Astrocyte (in vitro differentiated cells and primary cell): ENCODE measurements around the gene FYN.

Experiments used
- CTCF ChIP-seq: IDR thresholded peaks from 2 replicates; pipeline ENCODE4 v1.5.1; 2011; ENCODE audit warnings: low read depth, mild to moderate bottlenecking, inconsistent platforms, low read length, moderate library complexity; ENCODE audit not compliant: insufficient read depth
- EZH2 ChIP-seq: IDR thresholded peaks from 2 replicates; pipeline ENCODE4 v1.6.1; 2012; ENCODE audit warnings: mild to moderate bottlenecking, low read length, inconsistent platforms; ENCODE audit not compliant: insufficient read depth

- no peak for TF ChIP-seq CTCF
- TF ChIP-seq EZH2: no peak
Observed at GRCh38 chr6:111663692-111664564, 209.3 kb downstream of the FYN start.
